ENCODE measurements around the gene RCAN2.

RCAN2 gene

DNA sequence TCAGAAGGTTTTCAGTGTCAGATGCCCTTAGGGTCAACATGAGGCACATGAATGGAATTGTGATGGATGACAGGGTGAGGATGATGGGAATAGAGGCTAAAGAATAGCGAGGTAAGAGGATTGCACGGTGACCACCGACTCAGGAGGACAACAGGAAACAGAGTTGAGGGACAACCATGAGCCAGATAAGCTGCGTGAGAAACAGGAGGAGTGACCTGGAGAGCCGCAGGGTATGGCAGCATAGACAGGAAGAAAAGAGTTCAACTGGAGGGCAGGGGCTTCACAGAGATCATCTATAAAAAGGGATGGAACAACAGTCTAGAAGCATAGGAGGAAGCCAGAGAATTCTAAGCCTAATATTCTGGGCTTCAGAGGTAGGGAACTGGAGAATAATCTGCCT is 235.7 kb downstream of the RCAN2 start:
- no peaks in the 10 kb centered on the region for H3K79me2 ChIP-seq (ENCODE audit: low read length)
- no peak overlapping the region for H3K9ac ChIP-seq (ENCODE audit: low read length)
- H3K9me2 ChIP-seq (replicated peaks; ENCODE audit: insufficient read depth, low read length): no peaks in the 10 kb centered on the region
- H3K4me2 ChIP-seq (ENCODE audit: low read depth, low read length): no peak overlapping the region
- no peaks in the 10 kb centered on the region for H3K4me1 ChIP-seq (ENCODE audit: low read length)
- TF ChIP-seq, protein P1, sequence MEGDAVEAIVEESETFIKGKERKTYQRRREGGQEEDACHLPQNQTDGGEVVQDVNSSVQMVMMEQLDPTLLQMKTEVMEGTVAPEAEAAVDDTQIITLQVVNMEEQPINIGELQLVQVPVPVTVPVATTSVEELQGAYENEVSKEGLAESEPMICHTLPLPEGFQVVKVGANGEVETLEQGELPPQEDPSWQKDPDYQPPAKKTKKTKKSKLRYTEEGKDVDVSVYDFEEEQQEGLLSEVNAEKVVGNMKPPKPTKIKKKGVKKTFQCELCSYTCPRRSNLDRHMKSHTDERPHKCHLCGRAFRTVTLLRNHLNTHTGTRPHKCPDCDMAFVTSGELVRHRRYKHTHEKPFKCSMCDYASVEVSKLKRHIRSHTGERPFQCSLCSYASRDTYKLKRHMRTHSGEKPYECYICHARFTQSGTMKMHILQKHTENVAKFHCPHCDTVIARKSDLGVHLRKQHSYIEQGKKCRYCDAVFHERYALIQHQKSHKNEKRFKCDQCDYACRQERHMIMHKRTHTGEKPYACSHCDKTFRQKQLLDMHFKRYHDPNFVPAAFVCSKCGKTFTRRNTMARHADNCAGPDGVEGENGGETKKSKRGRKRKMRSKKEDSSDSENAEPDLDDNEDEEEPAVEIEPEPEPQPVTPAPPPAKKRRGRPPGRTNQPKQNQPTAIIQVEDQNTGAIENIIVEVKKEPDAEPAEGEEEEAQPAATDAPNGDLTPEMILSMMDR (IDR thresholded peaks at IDR 0.05; ENCODE audit: low read length): no peak
- TF ChIP-seq EZH2phosphoT487 (IDR thresholded peaks at IDR 0.05; ENCODE audit: low read length): no peak
- no peak for TF ChIP-seq EZH2 (optimal IDR thresholded peaks at IDR 0.05; ENCODE audit: low read depth, low read length)
- H3K36me3 ChIP-seq (replicated peaks; ENCODE audit: insufficient read depth, low read length): no peaks in the 10 kb centered on the region
- H3K9me3 ChIP-seq (replicated peaks; ENCODE audit: insufficient read depth, low read length): no peaks in the 10 kb centered on the region
- no peak overlapping the region for H2AFZ ChIP-seq (ENCODE audit: low read length)
- no peaks in the 10 kb centered on the region for H3F3A ChIP-seq (ENCODE audit: insufficient read depth, low read length)
- DNase-seq: no peak
- H4K20me1 ChIP-seq (ENCODE audit: insufficient read depth, low read length): no peaks in the 10 kb centered on the region
- no peaks in the 10 kb centered on the region for H3K27me3 ChIP-seq (replicated peaks; ENCODE audit: insufficient read depth, low read length)
- H3K4me3 ChIP-seq (ENCODE audit: low read length): no peak overlapping the region
- H3K27ac ChIP-seq (ENCODE audit: low read length): no peak overlapping the region

GRCh38 chr6:46254946-46255345 is 236.3 kb downstream of the RCAN2 start:
- Histone ChIP-seq H3K9me3 (replicated peaks; ENCODE audit: insufficient read depth, low read length) (no peaks in the 10 kb centered on the region), H4K20me1 (ENCODE audit: insufficient read depth, low read length) (no peaks in the 10 kb centered on the region), H2AFZ (ENCODE audit: low read length) (no peak overlapping the region), H3K9ac (ENCODE audit: low read length) (no peak overlapping the region), H3K4me3 (ENCODE audit: low read length) (no peak overlapping the region), H3K79me2 (ENCODE audit: low read length) (no peaks in the 10 kb centered on the region), H3K4me1 (ENCODE audit: low read length) (no peaks in the 10 kb centered on the region), H3K4me2 (ENCODE audit: low read depth, low read length) (no peak overlapping the region), H3F3A (ENCODE audit: insufficient read depth, low read length) (no peaks in the 10 kb centered on the region), H3K27me3 (replicated peaks; ENCODE audit: insufficient read depth, low read length) (no peaks in the 10 kb centered on the region), H3K36me3 (replicated peaks; ENCODE audit: insufficient read depth, low read length) (no peaks in the 10 kb centered on the region), H3K27ac (ENCODE audit: low read length) (no peak overlapping the region), H3K9me2 (replicated peaks; ENCODE audit: insufficient read depth, low read length) (no peaks in the 10 kb centered on the region)
- TF ChIP-seq EZH2phosphoT487 (IDR thresholded peaks at IDR 0.05; ENCODE audit: low read length) (no peak), EZH2 (optimal IDR thresholded peaks at IDR 0.05; ENCODE audit: low read depth, low read length) (no peak)
- TF ChIP-seq, protein P1 (IDR thresholded peaks at IDR 0.05; ENCODE audit: low read length): no peak
- no peak for DNase-seq

GRCh38 chr6:46254331-46254730 is 236.9 kb downstream of the RCAN2 start:
- Histone ChIP-seq H3K9me2 (replicated peaks; ENCODE audit: insufficient read depth, low read length) (no peaks in the 10 kb centered on the region), H4K20me1 (ENCODE audit: insufficient read depth, low read length) (no peaks in the 10 kb centered on the region), H3K4me1 (ENCODE audit: low read length) (no peaks in the 10 kb centered on the region), H3K36me3 (replicated peaks; ENCODE audit: insufficient read depth, low read length) (no peaks in the 10 kb centered on the region), H3K27me3 (replicated peaks; ENCODE audit: insufficient read depth, low read length) (no peaks in the 10 kb centered on the region), H3K4me3 (ENCODE audit: low read length) (no peak overlapping the region), H3K27ac (ENCODE audit: low read length) (no peak overlapping the region), H3K79me2 (ENCODE audit: low read length) (no peaks in the 10 kb centered on the region), H3K9me3 (replicated peaks; ENCODE audit: insufficient read depth, low read length) (no peaks in the 10 kb centered on the region), H2AFZ (ENCODE audit: low read length) (no peak overlapping the region), H3K9ac (ENCODE audit: low read length) (no peak overlapping the region), H3K4me2 (ENCODE audit: low read depth, low read length) (no peak overlapping the region), H3F3A (ENCODE audit: insufficient read depth, low read length) (no peaks in the 10 kb centered on the region)
- no peak for DNase-seq
- TF ChIP-seq EZH2 (optimal IDR thresholded peaks at IDR 0.05; ENCODE audit: low read depth, low read length) (no peak), EZH2phosphoT487 (IDR thresholded peaks at IDR 0.05; ENCODE audit: low read length) (no peak)
- TF ChIP-seq, protein P1 (IDR thresholded peaks at IDR 0.05; ENCODE audit: low read length): no peak
